Neural cell (in vitro differentiated cells): ENCODE measurements around the gene TPRX1. TPM values are rescaled to one million over a fixed set of nuclear protein-coding genes. Genes with fewer than 3 reads are reported as not detected.

Experiments used
- H2AFZ ChIP-seq: fragments of 200-600, 300-800 bp; sonication (generic), shearing (Covaris generic); 2 replicates; pipeline ENCODE4 v1.6.0; 2014; ENCODE audit warnings: low read depth, mild to moderate bottlenecking, antibody characterized with exemption, low read length, moderate library complexity
- H3F3A ChIP-seq: fragments of 200-600 bp; shearing (Covaris generic); 2 replicates; pipeline ENCODE4 v1.6.1; 2016; ENCODE audit warnings: mild to moderate bottlenecking, moderate library complexity, mixed read lengths, antibody characterized with exemption, low read length; ENCODE audit not compliant: insufficient read depth, poor library complexity, severe bottlenecking
- H3K27ac ChIP-seq: fragments of 200-600, 300-800 bp; sonication (generic), shearing (Covaris generic); 2 replicates; pipeline ENCODE4 v1.5.1; 2014; ENCODE audit warnings: mild to moderate bottlenecking, low read length, moderate library complexity
- H3K27me3 ChIP-seq: fragments of 300-800, 200-600 bp; sonication (generic), shearing (Covaris generic); 2 replicates; pipeline ENCODE4 v1.6.0; 2014; ENCODE audit warnings: mild to moderate bottlenecking, low read depth, low read length, moderate library complexity; ENCODE audit not compliant: insufficient read depth
- H3K36me3 ChIP-seq: fragments of 300-800, 200-600 bp; sonication (generic), shearing (Covaris generic); 2 replicates; pipeline ENCODE4 v1.5.1; 2014; ENCODE audit warnings: mild to moderate bottlenecking, antibody characterized with exemption, low read length, moderate library complexity; ENCODE audit not compliant: insufficient read depth
- H3K4me2 ChIP-seq: fragments of 300-800, 200-600 bp; sonication (generic), shearing (Covaris generic); 2 replicates; pipeline ENCODE4 v1.6.0; 2014; ENCODE audit warnings: mild to moderate bottlenecking, low read length
- H3K4me3 ChIP-seq: fragments of 300-800, 200-600 bp; sonication (generic), shearing (Covaris generic); 2 replicates; pipeline ENCODE4 v1.5.1; 2014; ENCODE audit warnings: mild to moderate bottlenecking, low read length, moderate library complexity
- H3K79me2 ChIP-seq: fragments of 200-600 bp; shearing (Covaris generic); replicated peaks from 2 replicates; pipeline ENCODE4 v1.6.0; 2014; ENCODE audit warnings: mild to moderate bottlenecking, low read length, moderate library complexity; ENCODE audit not compliant: insufficient read depth
- H3K9ac ChIP-seq: fragments of 300-800, 200-600 bp; sonication (generic), shearing (Covaris generic); 2 replicates; pipeline ENCODE4 v1.6.1; 2016; ENCODE audit warnings: mild to moderate bottlenecking, low read length, mixed read lengths
- H3K9me2 ChIP-seq: fragments of 200-600 bp; shearing (Covaris generic); 2 replicates; pipeline ENCODE4 v1.6.1; 2016; ENCODE audit warnings: mild to moderate bottlenecking, low read length, mixed read lengths; ENCODE audit not compliant: insufficient read depth
- H3K9me3 ChIP-seq: fragments of 200-600, 300-800 bp; sonication (generic), shearing (Covaris generic); 2 replicates; pipeline ENCODE4 v1.6.1; 2016; ENCODE audit warnings: mild to moderate bottlenecking, mixed run types, low read length, moderate library complexity, mixed read lengths
- H4K20me1 ChIP-seq: fragments of 200-600 bp; shearing (Covaris generic); 2 replicates; pipeline ENCODE4 v1.6.1; 2016; ENCODE audit warnings: mild to moderate bottlenecking, mixed run types; ENCODE audit not compliant: insufficient read depth
- CTCF ChIP-seq: fragments of 450-650 bp; IDR thresholded peaks from 2 replicates; pipeline ENCODE4 v1.5.1; 2014; ENCODE audit warnings: antibody characterized with exemption, mild to moderate bottlenecking, moderate library complexity; ENCODE audit not compliant: poor library complexity, severe bottlenecking
- EP300 ChIP-seq: fragments of 450-650 bp; conservative IDR thresholded peaks from 2 replicates; pipeline ENCODE4 v1.6.1; 2014; ENCODE audit warnings: antibody characterized with exemption, mild to moderate bottlenecking, moderate library complexity; ENCODE audit not compliant: poor library complexity, severe bottlenecking
- EZH2 ChIP-seq: fragments of 200-600, 300-800 bp; shearing (Covaris generic), sonication (generic); IDR thresholded peaks from 2 replicates; pipeline ENCODE4 v1.6.1; 2014; ENCODE audit warnings: antibody characterized with exemption, low read length, borderline replicate concordance, mild to moderate bottlenecking; ENCODE audit not compliant: insufficient read depth, poor library complexity, severe bottlenecking
- MXI1 ChIP-seq: fragments of 450-650 bp; conservative IDR thresholded peaks from 2 replicates; pipeline ENCODE4 v1.6.1; 2014; ENCODE audit warnings: antibody characterized with exemption, mild to moderate bottlenecking; ENCODE audit not compliant: poor library complexity, severe bottlenecking
- POLR2AphosphoS5 ChIP-seq: IDR thresholded peaks from 2 replicates; pipeline ENCODE4 v1.6.1; 2012
- RAD21 ChIP-seq: fragments of 450-650 bp; conservative IDR thresholded peaks from 2 replicates; pipeline ENCODE4 v1.6.1; 2014; ENCODE audit warnings: antibody characterized with exemption, mild to moderate bottlenecking, moderate library complexity
- REST ChIP-seq: IDR thresholded peaks from 2 replicates; pipeline ENCODE4 v1.6.1; 2012; ENCODE audit warnings: borderline replicate concordance
- SMC3 ChIP-seq: fragments of 450-650 bp; conservative IDR thresholded peaks from 2 replicates; pipeline ENCODE4 v1.6.1; 2014; ENCODE audit warnings: antibody characterized with exemption, mild to moderate bottlenecking, moderate library complexity; ENCODE audit not compliant: poor library complexity
- TAF1 ChIP-seq: IDR thresholded peaks from 2 replicates; pipeline ENCODE4 v1.6.1; 2012; ENCODE audit warnings: low read depth
- polyA plus RNA-seq: library from polyadenylated mRNA; depleted of rRNA; stranded (reverse); fragments of >200 nt; gene quantifications from 2 replicates; pipeline ENCODE4 v1.2.3, GENCODE V29; 2014

The TPRX1 gene
- polyA plus RNA-seq, 1 donor from 2014 or later = not detected

GRCh38 chr19:47839411-47839810 is 35.1 kb upstream of the TPRX1 start:
- no peaks in the 10 kb centered on the region for H3F3A ChIP-seq
- no peak overlapping the region for H3K4me3 ChIP-seq
- H3K27me3 ChIP-seq = no peaks in the 10 kb centered on the region
- no peak overlapping the region for H2AFZ ChIP-seq
- no peak for TF ChIP-seq POLR2AphosphoS5
- TF ChIP-seq TAF1 = no peak
- TF ChIP-seq EP300 = no peak
- no peak for TF ChIP-seq REST
- TF ChIP-seq EZH2 = no peak
- H4K20me1 ChIP-seq = no peaks in the 10 kb centered on the region
- H3K9me3 ChIP-seq = no peaks in the 10 kb centered on the region
- H3K9me2 ChIP-seq = no peaks in the 10 kb centered on the region
- no peak overlapping the region for H3K4me2 ChIP-seq
- no peak overlapping the region for H3K27ac ChIP-seq
- no peaks in the 10 kb centered on the region for H3K36me3 ChIP-seq
- H3K9ac ChIP-seq = no peak overlapping the region
- H3K79me2 ChIP-seq = no peaks in the 10 kb centered on the region

- H3K36me3 ChIP-seq = no peaks in the 10 kb centered on the region
- no peaks in the 10 kb centered on the region for H3K79me2 ChIP-seq
- no peaks in the 10 kb centered on the region for H3F3A ChIP-seq
- H4K20me1 ChIP-seq = no peaks in the 10 kb centered on the region
- H3K9me3 ChIP-seq = no peaks in the 10 kb centered on the region
- H3K9me2 ChIP-seq = no peaks in the 10 kb centered on the region
- H3K4me3 ChIP-seq = no peak overlapping the region
- no peak overlapping the region for H3K27ac ChIP-seq
- TF ChIP-seq SMC3 (no peak), RAD21 (no peak), TAF1 (no peak), EP300 (no peak), MXI1 (no peak), EZH2 (no peak), REST (no peak), POLR2AphosphoS5 (no peak), CTCF (no peak)
- no peak overlapping the region for H3K9ac ChIP-seq
- no peak overlapping the region for H2AFZ ChIP-seq
- H3K4me2 ChIP-seq = no peak overlapping the region
- no peaks in the 10 kb centered on the region for H3K27me3 ChIP-seq
Measured at GRCh38 chr19:47836038-47836437, 31.7 kb upstream of the TPRX1 start.
